Stomach (tissue), 4 donors: ENCODE data around the gene ERF.

Source experiments
- CTCF ChIP-seq, 7 experiments: fragments of 450-650 bp in 4 of 7; fragments of 200-600 bp in 3 of 7; sonication (generic) in 3 of 7; IDR thresholded peaks; one replicate each; pipeline ENCODE4 v1.5.1; 2016 to 2019; ENCODE audit warnings: antibody characterized with exemption in 7 of 7, control low read depth in 2 of 7, mild to moderate bottlenecking in 1 of 7
- EP300 ChIP-seq: sonication (generic); formaldehyde crosslinking; IDR thresholded peaks from one replicate; pipeline ENCODE4 v1.6.1; 2017; ENCODE audit warnings: antibody characterized with exemption
- POLR2A ChIP-seq, 4 donors: fragments of 450-650 bp; IDR thresholded peaks; one replicate each; pipeline ENCODE4 v1.6.1; 2016; ENCODE audit warnings: antibody characterized with exemption in 4 of 4, control low read depth in 2 of 4, mild to moderate bottlenecking in 1 of 4, moderate library complexity in 1 of 4
- POLR2AphosphoS5 ChIP-seq, 3 donors: sonication (generic); formaldehyde crosslinking; IDR thresholded peaks; one replicate each; pipeline ENCODE4 v1.6.1; 2016; ENCODE audit warnings: antibody characterized with exemption in 3 of 3

- TF ChIP-seq CTCF (IDR thresholded peaks at IDR 0.05), result no peak
- TF ChIP-seq POLR2A (IDR thresholded peaks at IDR 0.05), result no peak
- no peak for TF ChIP-seq EP300
- TF ChIP-seq POLR2AphosphoS5 (IDR thresholded peaks at IDR 0.05), result no peak
Measured at GRCh38 chr19:42249149-42249750, 5.7 kb downstream of the ERF start.
